CD1c-positive myeloid dendritic cell (primary cell): ENCODE results near the gene CIAO2A.
"Not testable (repeated sequence)": the region's sequence is repeated elsewhere in the genome, so short reads cannot be mapped to it uniquely, and the experiment has no call there.

Experiments used
- DNase-seq: peaks from one replicate; pipeline ENCODE4 v3.0.0-alpha.2; 2016; ENCODE audit errors: extremely low spot score

The CIAO2A gene

DNA sequence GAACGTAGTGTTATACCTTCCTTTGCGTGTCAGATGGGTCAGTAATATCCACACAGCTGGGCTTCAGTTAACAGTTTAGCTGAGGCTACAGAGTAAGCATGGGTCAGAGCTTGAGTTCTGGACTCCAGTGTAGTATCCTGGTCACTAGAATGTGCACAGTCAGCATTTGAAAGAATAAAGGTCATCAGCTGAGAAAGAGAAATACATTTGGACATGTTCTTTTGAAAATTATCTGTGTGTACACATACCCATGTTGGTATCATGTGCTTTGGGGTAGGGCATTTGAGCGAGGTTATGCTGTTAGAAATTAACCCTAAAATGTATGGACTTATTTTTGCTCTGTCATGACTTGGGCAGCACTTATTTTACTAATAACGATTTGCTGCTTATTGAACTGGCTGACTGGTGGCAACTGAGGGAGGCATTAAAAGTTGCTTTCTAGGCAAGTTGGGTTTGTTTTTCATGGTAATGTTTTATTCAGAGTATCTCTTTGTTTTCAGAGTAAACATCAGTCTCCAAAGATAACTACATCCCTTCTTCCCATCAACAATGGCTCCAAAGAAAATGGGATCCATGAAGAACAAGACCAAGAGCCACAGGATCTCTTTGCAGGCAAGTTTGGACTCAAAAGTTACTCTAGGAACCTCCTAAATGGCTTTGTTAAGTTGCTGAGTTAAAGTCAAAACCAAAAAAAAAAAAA is 18.6 kb upstream of the CIAO2A start:
- DNase-seq = no peak

DNA sequence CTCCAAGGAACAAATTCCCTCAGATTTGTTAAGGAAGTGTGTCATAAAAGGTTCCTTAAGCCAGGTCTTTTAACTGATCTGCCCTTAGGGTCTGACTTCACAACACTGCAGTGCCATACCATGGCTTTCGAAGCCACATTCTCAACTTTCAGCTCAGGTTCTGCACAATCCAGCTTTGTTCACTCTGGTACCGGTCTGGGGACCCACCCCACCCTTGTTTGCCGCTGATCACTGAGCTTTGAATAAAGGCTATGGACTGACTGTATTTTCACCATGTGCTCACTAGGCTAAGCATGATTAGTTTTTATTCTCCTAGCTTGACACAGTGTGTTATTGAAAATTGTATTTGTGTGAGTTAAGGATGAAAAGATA is 18.0 kb upstream of the CIAO2A start:
- DNase-seq = no peak

DNA sequence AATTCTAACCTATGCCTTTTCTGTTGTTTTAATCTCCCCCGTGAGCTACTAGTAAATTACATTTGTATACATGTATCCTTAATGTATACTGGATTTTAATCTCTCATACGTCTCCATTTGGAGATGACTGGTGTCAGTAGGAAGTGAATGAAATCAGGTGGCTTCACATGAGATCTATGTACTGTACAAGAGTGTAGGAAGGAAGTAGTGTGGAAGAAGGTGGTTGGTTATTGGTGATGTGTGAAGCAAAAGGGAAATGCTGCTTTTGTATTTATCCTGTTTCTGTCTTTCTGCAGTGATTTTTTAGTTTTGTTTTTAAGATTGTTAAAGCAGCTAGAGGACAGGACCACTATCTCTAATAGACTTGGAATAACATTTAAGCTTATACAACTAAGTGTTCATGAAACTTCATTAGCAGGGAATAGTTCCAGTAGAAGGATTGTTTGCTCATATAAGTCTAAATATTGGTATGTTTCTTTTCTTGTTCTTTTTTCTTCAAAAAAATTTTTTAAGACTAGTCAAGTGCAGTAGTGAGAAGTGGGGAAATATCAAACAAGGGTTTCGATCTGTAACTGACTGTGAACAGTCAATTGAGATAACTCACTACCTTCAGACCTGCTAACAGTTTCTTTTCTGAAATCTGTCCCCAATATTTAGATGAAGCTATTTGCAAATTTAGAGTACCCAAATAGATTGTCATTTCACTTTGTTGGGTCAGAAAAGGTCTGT is 17.5 kb upstream of the CIAO2A start:
- DNase-seq = no peak

DNA sequence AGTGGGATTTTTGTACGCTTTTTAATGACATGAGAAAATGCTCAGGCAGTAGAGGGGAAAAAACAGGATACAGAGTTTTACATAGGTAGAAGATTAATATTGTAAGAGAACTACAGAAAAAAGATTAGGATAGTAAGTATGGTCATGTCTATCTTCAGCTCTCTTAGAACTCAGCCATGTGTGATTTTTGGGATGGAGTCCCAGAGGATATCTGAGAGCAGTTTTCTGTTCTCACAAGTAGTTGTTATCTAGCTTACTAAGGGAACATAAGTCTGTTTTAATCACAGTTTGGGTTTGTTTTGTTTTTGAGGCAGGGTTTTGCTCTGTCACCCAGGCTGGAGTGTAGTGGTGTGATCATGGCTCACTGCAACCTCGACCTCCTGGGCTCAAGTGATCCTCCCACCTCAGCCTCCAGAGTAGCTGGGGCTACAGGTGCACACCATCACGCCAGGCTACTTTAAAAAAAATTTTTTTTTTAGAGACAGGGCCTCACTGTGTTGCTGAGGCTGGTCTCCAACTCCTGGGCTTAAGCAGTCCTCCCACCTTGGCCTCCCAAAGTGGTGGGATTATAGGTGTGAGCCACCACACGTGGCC is 16.6 kb upstream of the CIAO2A start:
- not testable (repeated sequence) for DNase-seq

DNA sequence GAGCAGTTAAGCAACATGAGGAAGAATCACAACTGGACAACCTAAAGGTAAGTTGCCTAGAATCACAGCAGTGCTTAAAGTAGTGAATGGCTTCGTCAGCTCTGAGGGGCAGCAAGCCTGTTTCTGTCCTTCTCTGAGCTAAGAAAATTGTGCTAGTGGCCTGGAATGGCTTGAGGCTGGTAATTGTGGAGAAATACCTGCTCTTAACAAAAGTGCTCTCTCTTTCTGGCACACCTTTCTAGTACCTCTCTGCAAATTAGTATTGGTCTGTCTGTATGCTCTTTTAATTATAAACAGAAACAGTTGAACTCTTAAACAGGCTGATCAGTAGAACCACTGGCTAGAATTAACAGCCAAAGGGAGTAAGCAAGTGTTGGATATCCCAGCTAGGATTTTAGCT is 13.7 kb upstream of the CIAO2A start:
- no peak for DNase-seq

DNA sequence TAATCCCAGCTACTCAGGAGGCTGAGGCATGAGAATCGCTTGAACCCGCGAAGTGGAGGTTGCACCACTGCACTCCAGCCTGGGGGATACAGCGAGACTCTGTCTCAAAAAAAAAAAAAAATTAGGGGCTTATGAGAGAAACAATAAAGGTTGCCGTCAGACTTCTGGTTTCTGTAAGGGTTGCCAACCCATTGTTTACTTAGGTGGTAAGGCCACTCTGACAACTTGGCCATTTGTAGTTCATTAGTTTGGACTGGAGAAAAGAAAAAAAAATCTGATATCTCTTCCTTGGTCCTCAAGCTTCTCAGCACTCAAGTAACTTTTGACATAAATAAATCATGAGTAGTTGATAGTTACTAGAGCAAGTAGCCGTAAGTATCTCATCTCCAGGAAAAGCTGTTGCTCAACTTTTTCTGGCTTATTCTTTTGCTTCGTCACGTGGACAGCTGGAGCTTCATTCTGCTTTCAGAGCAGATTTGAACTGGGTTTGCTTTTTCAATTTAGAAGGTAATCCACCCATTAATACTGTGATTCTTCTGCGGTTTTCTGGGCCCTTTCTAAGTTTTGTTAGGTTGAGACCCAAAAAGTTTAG is 11.6 kb upstream of the CIAO2A start:
- DNase-seq = peak; percentile 71

DNA sequence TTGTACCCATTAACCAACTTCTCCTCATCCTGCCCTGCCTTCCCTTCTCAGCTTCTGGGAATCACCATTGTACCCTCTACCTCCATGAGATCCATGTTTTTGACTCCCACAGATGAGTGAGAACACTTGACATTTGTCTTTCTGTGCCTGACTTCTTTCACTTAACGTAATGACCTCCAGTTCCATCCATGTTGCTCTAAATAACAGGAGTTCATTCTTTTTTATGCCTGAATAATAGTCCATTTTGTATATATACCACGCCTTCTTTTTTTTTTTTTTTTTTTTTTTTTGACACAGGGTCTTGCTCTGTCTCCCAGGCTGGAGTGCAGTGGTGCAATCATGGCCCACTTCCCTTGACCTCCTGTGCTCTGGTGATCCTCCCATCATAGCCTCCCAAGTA is 8.9 kb upstream of the CIAO2A start:
- DNase-seq = no peak

DNA sequence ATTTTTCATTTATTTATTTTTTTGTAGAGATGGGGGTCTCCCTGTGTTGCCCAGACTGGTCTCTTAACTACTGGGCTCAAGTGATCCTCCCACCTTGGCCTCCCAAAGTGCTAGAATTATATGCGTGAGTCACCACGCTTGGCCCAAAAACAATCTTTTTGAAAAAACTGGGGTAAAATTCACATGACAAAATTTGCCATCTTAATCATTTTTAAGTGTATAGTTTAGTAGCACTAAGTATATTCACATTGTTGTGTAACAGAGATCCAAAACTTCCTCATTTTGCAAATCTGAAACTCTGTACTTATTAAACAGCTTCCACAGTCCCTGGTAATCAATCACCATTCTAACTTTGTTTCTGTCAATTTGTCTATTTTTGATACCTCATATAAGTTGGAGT is 7.3 kb upstream of the CIAO2A start:
- DNase-seq = peak; percentile 78

DNA sequence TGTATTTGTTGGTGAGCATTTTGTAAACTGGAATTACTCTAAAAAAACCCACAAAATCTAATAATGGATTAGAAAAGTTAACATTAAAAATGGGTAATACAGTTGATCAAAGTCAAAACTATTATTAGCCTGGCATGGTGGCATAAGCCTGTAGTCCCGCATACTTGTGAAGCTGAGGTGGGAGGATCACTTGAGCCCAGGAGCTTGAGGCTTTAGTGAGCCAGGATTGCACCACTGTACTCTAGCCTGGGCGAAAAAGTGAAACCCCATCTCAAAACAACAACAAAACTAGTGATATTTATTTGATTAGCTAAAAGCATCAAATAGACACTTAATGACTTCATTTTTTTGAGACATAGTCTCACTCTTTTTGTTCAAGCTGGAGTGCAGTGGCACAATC is 5.7 kb upstream of the CIAO2A start:
- no peak for DNase-seq

DNA sequence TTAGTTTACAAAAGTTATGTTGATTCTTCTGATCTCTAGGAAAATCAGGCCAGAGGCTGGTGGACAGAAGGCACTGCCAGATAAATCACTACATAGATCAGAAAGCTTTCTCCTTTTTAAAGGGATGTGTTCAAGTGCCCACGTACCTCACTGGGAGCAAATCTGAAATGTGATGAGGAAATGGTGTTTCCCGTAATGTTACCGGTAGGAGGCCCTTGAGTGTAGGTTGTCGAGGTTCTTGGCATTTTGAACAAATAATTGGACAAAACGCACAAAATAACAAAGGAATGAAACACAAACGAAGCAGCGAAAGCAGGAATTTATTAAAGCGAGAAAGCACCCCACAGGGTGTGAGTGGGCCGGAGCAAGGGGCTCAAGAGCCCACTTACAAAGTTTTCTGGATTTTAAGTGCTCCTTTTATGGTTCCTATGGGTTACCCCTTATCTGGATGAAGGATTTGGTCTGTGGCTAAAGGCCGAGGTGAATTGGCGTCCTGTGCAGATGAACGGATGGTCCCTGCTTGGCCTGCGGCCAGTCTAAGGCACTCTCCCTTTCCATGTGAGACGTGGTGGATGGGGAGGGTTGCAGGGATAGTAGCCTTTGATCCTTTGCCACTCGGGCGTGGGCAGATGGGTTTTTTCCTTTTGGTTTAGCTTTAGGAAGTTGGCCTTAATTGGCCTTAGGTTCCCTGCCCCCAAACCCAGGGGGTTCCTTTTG is 3.2 kb upstream of the CIAO2A start:
- DNase-seq = peak; percentile 57

DNA sequence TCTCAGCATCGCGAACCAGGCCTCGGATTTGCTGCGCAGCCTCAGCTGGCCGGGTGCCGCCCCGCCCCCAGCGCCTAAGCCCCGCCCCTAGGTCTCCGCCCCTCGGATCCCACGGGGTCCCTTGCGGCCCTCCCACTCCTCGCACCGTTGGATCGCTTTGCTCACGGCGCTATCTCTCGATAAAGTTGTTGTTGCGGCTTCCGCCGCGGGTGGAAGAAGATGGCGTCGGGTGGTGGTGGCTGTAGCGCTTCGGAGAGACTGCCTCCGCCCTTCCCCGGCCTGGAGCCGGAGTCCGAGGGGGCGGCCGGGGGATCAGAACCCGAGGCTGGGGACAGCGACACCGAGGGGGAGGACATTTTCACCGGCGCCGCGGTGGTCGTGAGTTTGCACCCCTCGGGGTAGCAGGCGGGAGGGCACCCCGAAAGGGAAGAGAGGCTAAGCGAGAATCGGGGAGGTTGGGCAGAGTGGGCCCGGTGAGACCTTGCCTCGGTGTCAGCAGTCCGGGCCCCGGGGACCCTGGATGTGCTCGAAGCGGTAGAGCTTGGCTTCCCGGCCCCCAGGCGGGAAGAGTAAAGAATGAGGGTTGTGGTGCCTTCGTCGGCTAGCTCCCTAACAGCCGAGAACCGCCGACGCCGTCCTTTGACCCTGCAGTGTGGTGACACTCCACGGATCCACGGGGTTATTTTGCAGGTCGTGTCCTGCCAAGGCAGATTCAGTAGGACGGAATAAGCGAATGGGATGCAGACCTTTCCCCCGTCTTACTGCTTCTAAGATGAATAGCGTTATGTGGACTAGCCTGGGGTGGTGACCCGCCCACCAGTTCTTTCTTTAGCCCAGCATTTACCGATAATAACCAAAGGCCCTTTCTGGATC is 2.4 kb upstream of the CIAO2A start, which contains the start of gene SNX1:
SNX1 (plus strand) TSS at position 188 of the 873 bp plus-strand sequence; CDS start at position 220, 32 bp downstream.
- DNase-seq = peak; percentile 98

DNA sequence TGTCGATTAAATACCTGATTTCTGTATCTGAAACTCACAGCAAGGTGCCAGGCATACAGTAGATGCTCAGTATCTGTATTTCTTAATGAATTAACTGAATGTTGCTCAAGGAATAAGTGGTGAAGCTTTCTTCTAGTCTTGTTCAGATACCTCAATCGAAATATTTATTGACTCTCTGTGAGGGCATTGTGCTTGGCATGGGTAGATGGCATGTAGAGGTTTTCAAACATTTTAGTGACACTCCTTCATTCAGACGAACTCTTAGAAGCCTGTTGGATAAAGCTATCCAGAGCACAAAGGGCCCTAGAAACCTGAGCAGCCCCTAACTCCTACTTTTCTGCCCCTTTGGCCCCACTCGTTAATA is 1.8 kb upstream of the CIAO2A start:
- no peak for DNase-seq

DNA sequence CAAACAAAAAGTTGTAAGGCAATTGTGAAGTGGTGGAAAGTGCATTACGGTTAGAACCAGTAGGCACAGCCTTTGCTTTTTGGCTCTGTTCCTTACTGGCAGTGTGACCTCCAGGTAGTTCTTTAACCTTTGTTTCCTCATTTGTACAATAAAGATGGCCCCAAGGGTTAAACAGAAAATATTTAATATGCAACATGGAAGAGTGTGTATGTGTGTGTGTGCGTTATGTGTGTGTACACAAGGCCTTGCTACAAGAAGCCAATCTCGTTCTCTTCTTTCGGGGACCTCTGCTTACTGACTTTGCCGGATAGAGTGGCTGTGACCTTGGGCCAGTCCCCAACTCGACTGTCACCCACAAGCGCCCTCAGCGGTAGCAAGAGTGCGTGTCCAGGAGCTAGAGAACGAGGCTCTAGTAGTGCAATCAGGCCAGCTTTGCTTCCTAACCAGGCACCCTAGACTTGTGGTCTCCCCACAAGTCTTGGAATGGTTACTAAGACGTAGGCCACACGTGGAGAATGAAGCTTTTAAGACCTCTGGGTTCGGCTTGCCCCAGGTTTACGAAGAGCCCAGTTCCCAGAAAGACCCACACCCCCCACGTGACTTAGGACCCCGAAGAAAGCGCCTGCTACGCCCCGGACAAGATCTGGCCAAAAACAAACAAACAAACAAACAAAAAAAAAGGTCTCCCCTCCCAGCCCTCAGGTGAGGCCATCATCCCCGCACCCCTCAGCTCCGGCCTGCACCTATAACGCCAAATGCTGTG is 593 bp downstream of the CIAO2A start:
- DNase-seq = peak; percentile 57

DNA sequence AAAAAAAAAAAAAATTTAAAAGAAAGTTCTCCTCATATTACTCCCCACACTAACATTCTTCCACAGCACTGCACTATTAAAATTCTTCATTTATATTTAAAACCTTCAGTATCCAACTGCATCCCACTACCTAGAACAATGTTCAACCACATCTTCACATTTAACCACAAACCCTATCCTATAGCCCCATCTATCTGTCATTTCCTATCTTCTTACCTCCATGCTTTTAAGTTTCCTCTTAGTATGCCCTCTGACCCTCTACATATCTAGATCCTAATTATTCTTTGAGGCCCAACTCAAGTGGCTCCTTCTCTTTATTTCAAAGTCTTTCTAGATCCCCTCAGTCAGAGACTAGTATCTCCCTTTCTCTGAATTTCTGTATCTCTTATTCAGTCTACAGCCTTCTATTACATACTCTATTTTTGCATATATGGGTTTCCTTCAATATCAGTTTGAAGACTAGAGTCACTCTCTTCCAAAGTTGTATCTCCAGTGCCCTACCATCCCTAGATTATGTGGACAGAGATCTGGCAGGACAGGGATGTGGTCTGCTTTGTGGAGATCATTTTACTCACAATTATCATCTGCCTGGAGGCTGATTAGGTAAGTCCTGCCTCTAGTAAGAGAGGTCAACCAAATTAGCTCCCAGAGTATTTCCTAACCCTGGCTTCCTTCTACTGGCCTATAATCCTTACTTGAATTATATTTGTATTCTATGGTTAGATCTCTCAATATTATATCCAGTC is 1.4 kb downstream of the CIAO2A start:
- no peak for DNase-seq

DNA sequence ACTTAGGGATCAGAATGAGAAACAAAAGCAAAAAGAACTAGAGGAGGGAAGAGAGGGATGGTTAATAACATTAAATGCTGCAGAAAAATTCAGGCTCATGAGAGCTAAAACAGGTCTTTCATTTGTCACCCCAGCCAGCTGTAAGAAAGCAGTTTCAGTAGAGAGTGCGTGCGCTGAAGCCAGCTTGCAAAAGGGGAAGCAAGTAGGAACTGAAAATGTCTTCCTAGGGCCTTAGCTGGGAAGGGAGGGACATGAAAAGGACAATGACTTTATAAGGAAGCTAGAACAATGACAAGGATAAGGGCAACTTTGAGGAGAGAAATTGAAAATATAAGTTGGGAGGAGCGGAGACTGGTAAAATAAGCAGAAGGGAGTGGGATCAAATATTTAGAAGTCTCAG is 3.1 kb downstream of the CIAO2A start:
- DNase-seq = peak; percentile 90

DNA sequence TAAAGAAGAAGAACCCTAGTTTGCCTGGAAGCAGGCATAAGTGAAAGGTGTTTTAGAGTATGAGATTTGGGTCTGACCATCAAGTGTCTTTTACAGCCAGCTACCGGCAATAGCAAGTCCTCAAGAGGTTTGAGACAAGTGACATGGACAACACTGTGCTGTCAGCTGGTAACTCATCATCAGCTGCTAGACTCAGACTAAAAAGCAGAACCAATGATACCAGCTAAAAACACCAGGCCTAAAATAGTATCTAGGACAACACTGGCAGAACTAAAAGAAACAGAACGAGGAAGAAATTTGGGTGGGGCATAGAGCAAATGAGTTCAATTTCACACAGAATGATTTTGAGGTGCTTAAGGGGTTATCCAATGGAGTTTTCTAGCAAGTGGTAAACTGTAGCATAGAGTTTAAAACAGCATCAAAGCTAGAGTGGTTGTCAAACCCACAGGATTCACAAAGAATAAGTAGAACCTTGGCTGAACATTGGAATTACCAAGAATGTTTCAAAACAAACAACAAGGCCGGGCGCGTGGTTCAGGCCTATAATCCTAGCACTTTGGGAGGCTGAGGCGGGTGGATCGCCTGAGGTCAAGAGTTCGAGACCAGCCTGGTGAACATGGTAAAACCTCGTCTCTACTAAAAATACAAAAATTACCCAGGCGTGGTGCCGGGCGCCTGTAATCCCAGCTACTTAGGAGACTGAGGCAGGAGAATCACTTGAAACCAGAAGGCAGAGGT is 3.9 kb downstream of the CIAO2A start:
- DNase-seq = peak; percentile 87

DNA sequence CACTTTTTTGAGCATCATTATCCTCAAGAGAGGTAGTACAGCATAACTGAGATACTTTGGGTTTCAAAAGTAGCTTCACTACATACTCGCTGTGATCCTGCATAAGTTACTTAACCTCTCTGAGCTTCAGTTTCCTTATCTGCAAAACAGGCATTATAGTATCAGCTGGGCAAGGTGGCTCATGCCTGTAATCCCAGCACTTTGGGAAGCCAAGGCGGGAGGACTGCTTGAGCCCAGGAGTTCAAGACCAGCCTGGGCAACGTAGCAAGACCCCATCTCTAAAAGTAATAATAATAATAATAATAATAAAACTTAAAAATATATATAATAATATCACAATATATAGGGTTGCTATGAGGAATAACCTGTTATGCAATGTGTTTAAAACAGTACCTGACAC is 10.9 kb downstream of the CIAO2A start:
- no peak for DNase-seq

DNA sequence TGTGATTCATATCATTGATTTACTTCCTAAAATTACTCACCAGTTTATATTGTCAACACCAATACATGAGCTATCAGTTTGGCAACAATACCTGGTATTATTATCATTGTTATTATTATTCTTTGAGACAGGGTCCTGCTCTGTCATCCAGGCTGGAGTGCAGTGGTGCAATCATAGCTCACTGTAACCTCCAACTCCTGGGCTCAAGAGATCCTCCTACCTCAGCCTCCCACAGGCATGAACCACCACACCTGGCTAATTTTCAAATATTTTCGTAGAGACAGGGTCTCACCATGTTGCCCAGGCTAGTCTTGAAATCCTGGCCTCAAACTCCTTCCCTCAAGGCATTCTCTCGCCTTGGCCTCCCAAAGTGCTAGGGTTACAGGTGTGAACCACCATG is 20.1 kb downstream of the CIAO2A start:
- not testable (repeated sequence) for DNase-seq

DNA sequence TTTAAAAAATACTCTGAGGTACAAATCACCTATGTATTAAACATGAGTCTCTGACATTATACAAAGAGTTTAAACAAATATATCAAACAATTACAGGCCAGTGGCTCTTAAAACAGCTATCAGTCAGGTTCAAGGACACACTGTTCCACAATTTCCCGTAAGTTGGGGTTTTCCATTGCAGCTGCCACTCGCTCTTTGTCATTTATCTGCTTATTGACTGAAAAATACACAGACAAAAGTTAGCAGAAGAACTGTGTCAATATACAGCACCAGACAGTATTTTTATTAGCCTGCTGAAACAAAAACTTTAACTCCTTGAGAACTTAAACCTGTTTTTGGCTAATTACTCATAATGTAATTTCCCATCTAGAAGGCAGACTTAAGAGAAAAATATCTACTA is 20.8 kb downstream of the CIAO2A start:
- DNase-seq = no peak
